Keratinocyte (primary cell): Measurements from ENCODE around the gene CEL. TPM values are rescaled to one million over a fixed set of nuclear protein-coding genes. Genes with fewer than 3 reads are reported as not detected.

Experiments used
- DNase-seq: peaks from one replicate; pipeline ENCODE4 v3.0.0-alpha.2; 2011; ENCODE audit warnings: low read depth, missing footprints, low spot score
- FAIRE-seq: peaks from 2 replicates; lab custom pipeline; 2011; peaks lifted over from hg19 to GRCh38; lab: Jason Lieb, UNC
- H2AFZ ChIP-seq: 2 replicates; pipeline ENCODE4 v1.6.0; 2012; ENCODE audit warnings: low read length, control low read depth, inconsistent platforms; ENCODE audit not compliant: control insufficient read depth
- H3K27ac ChIP-seq: 2 replicates; pipeline ENCODE4 v1.5.1; 2011; ENCODE audit warnings: low read length; ENCODE audit not compliant: control insufficient read depth, insufficient read depth
- H3K27me3 ChIP-seq: 3 replicates; pipeline ENCODE4 v1.6.0; 2011; ENCODE audit warnings: low read length; ENCODE audit not compliant: control insufficient read depth, insufficient read depth; ENCODE audit errors: extremely low read depth
- H3K36me3 ChIP-seq, 2 experiments: 2 replicates in 1 of 2; 3 replicates in 1 of 2; pipeline ENCODE4 v1.5.1; 2011; ENCODE audit warnings: low read length in 2 of 2, mild to moderate bottlenecking in 1 of 2; ENCODE audit not compliant: control insufficient read depth in 2 of 2, insufficient read depth in 2 of 2; ENCODE audit errors: extremely low read depth in 1 of 2
- H3K4me1 ChIP-seq: 3 replicates; pipeline ENCODE4 v1.5.1; 2011; ENCODE audit warnings: low read length; ENCODE audit not compliant: control insufficient read depth, insufficient read depth; ENCODE audit errors: extremely low read depth
- H3K4me2 ChIP-seq: 3 replicates; pipeline ENCODE4 v1.6.0; 2011; ENCODE audit warnings: low read depth, low read length; ENCODE audit not compliant: control insufficient read depth, insufficient read depth; ENCODE audit errors: extremely low read depth
- H3K4me3 ChIP-seq, 3 experiments: fragments of 200-600 bp in 1 of 3; sonication (generic) in 1 of 3; 2 replicates in 2 of 3; 3 replicates in 1 of 3; pipeline ENCODE4 v1.5.1; 2011 to 2016; ENCODE audit warnings: low read length in 3 of 3, mild to moderate bottlenecking in 3 of 3, control low read depth in 2 of 3, inconsistent platforms in 1 of 3, low read depth in 1 of 3, mixed read lengths in 1 of 3, mixed run types in 1 of 3, moderate library complexity in 1 of 3; ENCODE audit not compliant: control insufficient read depth in 2 of 3, insufficient read depth in 2 of 3; ENCODE audit errors: extremely low read depth in 1 of 3
- H3K79me2 ChIP-seq: 2 replicates; pipeline ENCODE4 v1.6.0; 2012; ENCODE audit warnings: low read length; ENCODE audit not compliant: control insufficient read depth, insufficient read depth
- H3K9ac ChIP-seq: 3 replicates; pipeline ENCODE4 v1.6.0; 2011; ENCODE audit warnings: low read length; ENCODE audit not compliant: control insufficient read depth, insufficient read depth; ENCODE audit errors: extremely low read depth
- H3K9me1 ChIP-seq: 3 replicates; pipeline ENCODE4 v1.6.0; 2011; ENCODE audit warnings: low read length; ENCODE audit not compliant: control insufficient read depth, insufficient read depth; ENCODE audit errors: extremely low read depth
- H3K9me3 ChIP-seq: 2 replicates; pipeline ENCODE4 v1.5.1; 2012; ENCODE audit warnings: low read depth, low read length; ENCODE audit not compliant: control insufficient read depth
- H4K20me1 ChIP-seq: 3 replicates; pipeline ENCODE4 v1.6.0; 2011; ENCODE audit warnings: low read length; ENCODE audit not compliant: control insufficient read depth, insufficient read depth; ENCODE audit errors: extremely low read depth
- EZH2 ChIP-seq: IDR thresholded peaks from one replicate; pipeline ENCODE4 v1.6.1; 2012; ENCODE audit warnings: inconsistent platforms, mild to moderate bottlenecking, low read length, moderate library complexity
- dilution Hi-C: fragments of 300-500 bp; cut with MboI; formaldehyde crosslinking; loops from one replicate; pipeline ENCODE4 v1.7.0; 2020; ENCODE audit warnings: low sequenced_read_pairs; ENCODE audit not compliant: extremely low pct_ligation_motif_present
- polyA plus RNA-seq, 5 experiments: library from polyadenylated mRNA; depleted of rRNA in 3 of 5; stranded (reverse) in 3 of 5; stranded (forward) in 1 of 5; unstranded in 1 of 5; fragments of >200 nt; gene quantifications; 1 replicate in 1 of 5; 2 replicates in 3 of 5; 3 replicates in 1 of 5; pipeline versions ENCODE4 v1.2.1 to v1.2.3, GENCODE V29; 2011 to 2012; ENCODE audit warnings: missing spikeins in 2 of 5, low read depth in 1 of 5, low replicate concordance in 1 of 5
- TF ChIP-seq, protein P1 (sequence below), 3 experiments: IDR thresholded peaks in 1 of 3; conservative IDR thresholded peaks in 1 of 3; optimal IDR thresholded peaks in 1 of 3; 2 replicates in 2 of 3; 3 replicates in 1 of 3; pipeline versions ENCODE3 to v1.5.1; 2011; ENCODE audit warnings: low read length in 3 of 3, mild to moderate bottlenecking in 3 of 3, moderate library complexity in 2 of 3, control low read depth in 1 of 3, inconsistent platforms in 1 of 3; ENCODE audit not compliant: insufficient read depth in 2 of 3; ENCODE audit errors: extremely low read depth in 1 of 3

The CEL gene
- polyA plus RNA-seq, 1 donor (not counting 4 experiments of a cell fraction or from before 2014, with no cell fraction given), result 0.12 TPM

DNA sequence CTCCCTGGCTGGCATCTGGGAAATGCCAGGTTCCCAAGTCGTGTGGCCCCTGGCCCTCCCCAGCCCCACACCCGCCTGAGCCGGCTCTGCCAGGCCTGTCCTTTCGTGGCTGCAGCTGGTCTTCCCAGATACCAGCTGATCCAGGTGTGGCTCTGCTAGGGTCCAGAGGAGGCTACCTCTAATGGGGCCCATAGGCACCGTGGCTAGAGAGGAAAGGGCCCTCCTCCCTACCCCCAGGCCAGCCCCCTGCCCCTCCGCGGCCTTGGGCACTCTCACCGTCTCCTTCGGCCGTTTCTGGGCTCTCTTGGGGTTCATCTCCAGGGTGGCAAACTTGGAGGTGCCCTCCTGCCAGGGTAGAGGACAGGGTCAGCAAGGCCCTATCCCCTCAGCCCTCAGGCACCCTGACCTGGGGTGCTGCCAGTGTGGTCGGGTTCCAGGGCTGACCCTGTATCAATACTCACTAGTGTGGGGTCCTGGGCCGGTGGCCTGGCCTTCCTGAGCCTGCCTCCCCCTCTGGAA is 42.3 kb downstream of the CEL start:
- no peaks in the 10 kb centered on the region for H3K4me1 ChIP-seq
- peaks cover 44 to 51% of the 10 kb centered on the region in 2 experiments for H3K36me3 ChIP-seq
- FAIRE-seq (no peak), DNase-seq (no peak)
- H3K9me3 ChIP-seq, result no peaks in the 10 kb centered on the region
- TF ChIP-seq EZH2, result no peak
- TF ChIP-seq, protein P1, sequence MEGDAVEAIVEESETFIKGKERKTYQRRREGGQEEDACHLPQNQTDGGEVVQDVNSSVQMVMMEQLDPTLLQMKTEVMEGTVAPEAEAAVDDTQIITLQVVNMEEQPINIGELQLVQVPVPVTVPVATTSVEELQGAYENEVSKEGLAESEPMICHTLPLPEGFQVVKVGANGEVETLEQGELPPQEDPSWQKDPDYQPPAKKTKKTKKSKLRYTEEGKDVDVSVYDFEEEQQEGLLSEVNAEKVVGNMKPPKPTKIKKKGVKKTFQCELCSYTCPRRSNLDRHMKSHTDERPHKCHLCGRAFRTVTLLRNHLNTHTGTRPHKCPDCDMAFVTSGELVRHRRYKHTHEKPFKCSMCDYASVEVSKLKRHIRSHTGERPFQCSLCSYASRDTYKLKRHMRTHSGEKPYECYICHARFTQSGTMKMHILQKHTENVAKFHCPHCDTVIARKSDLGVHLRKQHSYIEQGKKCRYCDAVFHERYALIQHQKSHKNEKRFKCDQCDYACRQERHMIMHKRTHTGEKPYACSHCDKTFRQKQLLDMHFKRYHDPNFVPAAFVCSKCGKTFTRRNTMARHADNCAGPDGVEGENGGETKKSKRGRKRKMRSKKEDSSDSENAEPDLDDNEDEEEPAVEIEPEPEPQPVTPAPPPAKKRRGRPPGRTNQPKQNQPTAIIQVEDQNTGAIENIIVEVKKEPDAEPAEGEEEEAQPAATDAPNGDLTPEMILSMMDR (optimal IDR thresholded peaks at IDR 0.05 in 1 of 3, IDR thresholded peaks at IDR 0.05 in 1 of 3, conservative IDR thresholded peaks at IDR 0.05 in 1 of 3; ENCODE audit: extremely low read depth in 1 of 3, insufficient read depth in 2 of 3, low read length in 3 of 3), result no peak
- no peak overlapping the region for H2AFZ ChIP-seq
- no peak overlapping the region for H3K9ac ChIP-seq
- H3K27ac ChIP-seq, result no peak overlapping the region
- no peaks in the 10 kb centered on the region for H3K79me2 ChIP-seq
- H3K9me1 ChIP-seq, result no peaks in the 10 kb centered on the region
- dilution Hi-C loops, result no loop called here
- no peaks in the 10 kb centered on the region for H3K27me3 ChIP-seq
- H4K20me1 ChIP-seq, result no peaks in the 10 kb centered on the region
- no peak overlapping the region for H3K4me2 ChIP-seq
- H3K4me3 ChIP-seq, result no peak overlapping the region

DNA sequence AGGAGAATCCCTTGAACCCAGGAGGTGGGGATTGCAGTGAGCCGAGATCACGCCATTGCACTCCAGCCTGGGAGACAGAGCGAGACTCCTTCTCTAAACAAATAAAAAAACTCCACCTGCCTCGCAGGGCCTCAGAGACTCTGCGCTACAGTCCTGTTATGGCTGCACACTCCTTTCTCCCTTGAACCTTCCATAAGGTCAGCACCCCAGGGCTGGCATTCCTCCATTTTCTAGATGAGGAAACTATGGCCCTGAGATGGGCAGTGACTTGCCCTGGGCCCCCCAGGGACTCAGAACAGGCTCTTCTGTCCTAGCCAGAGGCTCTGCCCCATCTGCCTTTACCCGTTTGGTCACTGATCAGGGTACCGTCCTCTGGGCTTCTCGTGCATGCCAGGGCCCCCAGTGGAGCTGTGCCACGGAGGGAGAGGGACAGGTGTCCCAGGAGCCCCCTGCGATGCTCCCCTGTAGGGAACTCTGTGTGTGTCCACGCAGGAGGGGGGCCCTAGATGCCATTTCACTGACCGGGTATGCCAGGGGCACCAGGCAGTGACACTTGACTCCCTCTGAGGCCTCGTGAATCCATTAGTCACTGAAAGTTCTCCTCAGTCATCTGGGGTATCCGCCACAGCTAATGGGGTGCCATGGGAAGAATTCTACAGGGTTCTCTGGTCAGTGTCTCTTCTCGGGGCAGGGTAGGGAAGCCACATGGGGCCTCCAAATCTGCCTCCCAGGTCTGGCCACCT is 43.1 kb downstream of the CEL start:
- Histone ChIP-seq H3K4me3 (no peak overlapping the region), H3K79me2 (no peaks in the 10 kb centered on the region), H3K27me3 (no peaks in the 10 kb centered on the region), H3K9ac (no peak overlapping the region), H3K4me2 (no peak overlapping the region), H3K27ac (no peak overlapping the region), H4K20me1 (no peaks in the 10 kb centered on the region), H3K36me3 (peaks cover 39 to 50% of the 10 kb centered on the region in 2 experiments), H3K9me3 (no peaks in the 10 kb centered on the region), H3K9me1 (no peaks in the 10 kb centered on the region), H3K4me1 (no peaks in the 10 kb centered on the region), H2AFZ (no peak overlapping the region)
- dilution Hi-C loops, result no loop called here
- TF ChIP-seq, protein P1 (optimal IDR thresholded peaks at IDR 0.05 in 1 of 3, IDR thresholded peaks at IDR 0.05 in 1 of 3, conservative IDR thresholded peaks at IDR 0.05 in 1 of 3; ENCODE audit: extremely low read depth in 1 of 3, insufficient read depth in 2 of 3, low read length in 3 of 3), result no peak
- TF ChIP-seq EZH2, result no peak
- FAIRE-seq (no peak), DNase-seq (no peak)
